IPS-18c (cell line): ENCODE data around the gene GGCT.
A peak's percentile ranks its signal among the peaks of the same experiment; 100 is the strongest.
"Not testable (repeated sequence)": the region's sequence is repeated elsewhere in the genome, so short reads cannot be mapped to it uniquely, and the experiment has no call there.

Experiments
- H3K4me3 ChIP-seq: 2 replicates; pipeline ENCODE4 v1.7.0; 2013; ENCODE audit warnings: low read depth, mild to moderate bottlenecking, low read length, moderate library complexity; ENCODE audit not compliant: insufficient read depth
- H3K9me3 ChIP-seq: one replicate; pipeline ENCODE4 v1.6.1; 2013; ENCODE audit warnings: mild to moderate bottlenecking, low read length, moderate library complexity; ENCODE audit not compliant: control insufficient read depth, insufficient read depth

Gene GGCT

DNA sequence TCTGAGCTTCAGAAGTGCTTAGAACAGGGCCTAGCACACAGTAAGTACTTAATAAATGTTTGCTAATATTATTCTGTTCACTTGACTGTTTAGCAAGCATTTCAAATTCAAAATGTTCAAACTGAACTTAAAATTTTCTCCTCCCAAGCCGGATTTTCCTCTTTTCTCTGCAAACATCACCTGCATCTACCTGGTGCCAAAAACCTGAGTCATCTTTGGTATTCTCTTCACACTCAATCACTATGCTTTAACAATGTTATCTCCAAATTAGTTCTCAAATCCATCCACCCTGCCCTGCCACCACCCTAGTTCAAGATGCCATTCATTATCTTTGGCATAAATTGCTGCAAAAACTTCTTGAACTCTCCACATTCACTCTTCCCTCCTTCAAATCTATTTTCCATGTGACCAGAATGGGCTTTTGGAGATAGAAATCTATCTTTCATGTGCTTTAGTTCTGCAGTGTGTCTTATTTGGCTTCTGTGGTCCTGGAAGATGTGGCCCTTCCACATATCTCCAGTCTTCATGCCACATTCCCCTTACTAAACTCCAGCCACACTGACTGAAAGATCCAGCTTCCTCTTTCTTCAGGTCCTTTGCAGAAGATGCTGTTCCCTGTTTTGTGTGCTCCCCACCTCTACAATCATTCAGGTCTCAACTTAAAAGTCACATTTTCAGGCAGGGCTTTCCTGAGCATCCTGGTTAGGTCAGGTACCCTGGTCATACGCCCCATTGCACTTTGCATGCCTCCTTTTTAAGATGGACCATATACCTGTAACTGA, 2.0 kb downstream of the GGCT start:
- Histone ChIP-seq H3K9me3 (peaks cover 2% of the 10 kb centered on the region), H3K4me3 (no peak overlapping the region)

DNA sequence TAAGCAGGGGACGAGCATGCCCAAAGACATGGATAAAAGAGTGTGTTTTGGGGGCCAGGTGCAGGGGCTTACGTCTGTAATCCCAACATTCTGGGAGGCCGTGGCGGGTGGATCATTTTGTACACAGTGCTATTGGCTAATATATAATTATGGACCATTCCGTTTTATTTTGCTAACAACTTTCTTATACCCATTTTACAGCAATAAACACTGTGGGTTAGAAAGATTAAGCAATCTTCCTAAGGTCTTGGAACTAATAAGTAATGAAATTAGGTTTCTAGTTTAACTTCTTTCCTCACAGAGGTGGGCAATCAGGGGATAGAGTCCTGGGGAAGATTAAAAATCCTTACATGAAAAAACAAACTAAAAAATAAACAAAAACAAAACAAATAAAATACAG, 3.4 kb downstream of the GGCT start:
- Histone ChIP-seq H3K9me3 (peaks cover under 1% of the 10 kb centered on the region), H3K4me3 (no peak overlapping the region)

DNA sequence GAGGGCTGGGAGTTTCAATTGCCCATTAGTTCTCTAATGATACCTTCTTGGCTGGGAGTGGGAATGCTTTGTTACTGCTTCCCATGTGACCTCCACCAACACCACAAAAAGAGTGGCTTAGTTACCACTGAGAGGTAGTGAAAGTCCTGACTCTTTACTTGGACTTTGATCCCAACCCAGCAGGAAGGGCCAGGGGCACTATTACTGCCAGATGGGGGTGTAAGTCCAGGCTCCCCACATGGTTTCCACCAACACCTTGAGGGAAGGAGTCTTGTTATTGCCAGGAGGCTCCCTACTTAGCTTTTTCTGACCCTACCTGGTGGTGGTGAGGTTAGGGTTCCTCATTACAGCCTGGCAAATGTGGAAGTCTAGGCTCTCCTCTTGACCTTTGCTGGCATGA, 11.4 kb downstream of the GGCT start:
- no peak overlapping the region for H3K4me3 ChIP-seq
- H3K9me3 ChIP-seq, result peaks cover 5% of the 10 kb centered on the region

DNA sequence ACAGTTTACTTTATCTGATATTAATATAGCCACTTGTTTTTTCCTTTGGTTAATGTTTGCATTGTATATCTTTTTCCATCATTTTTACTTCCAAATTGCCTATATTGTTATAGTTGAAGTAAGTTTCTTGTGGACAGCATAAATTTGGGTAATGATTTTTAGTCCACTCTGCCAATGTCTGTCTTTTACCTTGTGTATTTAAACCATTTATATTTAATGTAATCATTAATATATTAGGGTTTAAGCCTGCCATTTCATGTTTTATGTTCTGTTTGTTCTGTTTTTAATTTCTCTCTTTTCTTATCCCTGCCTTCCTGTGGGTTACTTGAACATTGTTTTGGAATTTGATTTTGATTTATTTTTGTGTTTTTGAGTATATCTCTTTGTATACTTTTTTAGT, 13.2 kb downstream of the GGCT start:
- peaks cover 5% of the 10 kb centered on the region for H3K9me3 ChIP-seq
- H3K4me3 ChIP-seq, result no peak overlapping the region

DNA sequence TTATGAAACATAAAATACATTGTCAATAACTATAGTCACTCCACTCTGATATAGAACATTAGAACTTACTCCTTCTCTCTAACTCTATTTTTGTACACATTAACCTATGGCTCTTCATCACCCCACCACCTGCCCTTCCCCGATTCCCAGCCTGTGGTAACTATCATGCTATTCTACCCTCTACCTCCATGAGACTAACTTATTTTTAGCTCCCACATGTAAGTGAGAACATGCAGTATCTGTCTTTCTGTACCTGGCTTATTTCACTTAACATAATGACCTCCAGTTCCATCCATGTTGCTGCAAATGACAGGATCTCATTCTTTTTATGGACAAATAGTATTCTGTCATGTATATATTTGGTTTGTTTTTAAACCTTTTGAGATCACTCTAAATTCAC, 17.3 kb downstream of the GGCT start:
- Histone ChIP-seq H3K9me3 (no peaks in the 10 kb centered on the region), H3K4me3 (no peak overlapping the region)

DNA sequence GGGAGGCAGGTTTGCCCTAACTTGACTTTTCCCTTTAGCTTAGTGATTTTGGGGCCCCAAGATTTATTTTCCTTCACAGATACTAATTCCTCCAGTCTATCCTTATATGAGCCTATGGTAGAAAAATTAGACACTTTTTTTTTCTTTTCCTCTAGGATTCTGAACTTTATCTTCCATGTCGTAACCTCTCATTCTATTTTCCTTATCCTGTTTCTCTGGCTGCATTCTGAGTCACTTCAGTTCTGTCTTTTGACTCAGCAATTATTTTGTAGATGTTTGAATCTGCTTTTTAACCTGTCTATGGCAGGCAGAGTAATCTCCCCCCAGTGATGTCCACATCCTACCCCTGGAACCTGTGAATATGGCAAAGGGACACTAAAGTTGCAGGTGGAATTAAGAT, 19.0 kb downstream of the GGCT start:
- Histone ChIP-seq H3K4me3 (no peak overlapping the region), H3K9me3 (peaks cover 2% of the 10 kb centered on the region)

DNA sequence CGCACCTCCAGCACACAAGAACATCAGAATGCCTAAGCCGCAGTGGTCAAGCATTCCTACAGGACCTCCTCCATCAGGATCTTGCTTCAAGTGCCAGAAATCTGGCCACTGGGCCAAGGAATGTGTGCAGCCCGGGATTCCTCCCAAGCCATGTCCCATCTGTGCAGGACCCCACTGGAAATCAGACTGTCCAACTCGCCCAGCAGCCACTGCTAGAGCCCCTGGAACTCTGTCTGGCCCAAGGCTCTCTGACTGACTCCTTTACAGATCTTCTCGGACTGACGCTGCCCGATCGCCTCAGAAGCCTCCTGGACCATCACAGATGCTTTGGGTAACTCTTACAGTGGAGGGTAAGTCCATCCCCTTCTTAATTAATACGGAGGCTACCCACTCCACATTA, 23.2 kb downstream of the GGCT start:
- H3K4me3 ChIP-seq, H3K9me3 ChIP-seq: not testable (repeated sequence)

DNA sequence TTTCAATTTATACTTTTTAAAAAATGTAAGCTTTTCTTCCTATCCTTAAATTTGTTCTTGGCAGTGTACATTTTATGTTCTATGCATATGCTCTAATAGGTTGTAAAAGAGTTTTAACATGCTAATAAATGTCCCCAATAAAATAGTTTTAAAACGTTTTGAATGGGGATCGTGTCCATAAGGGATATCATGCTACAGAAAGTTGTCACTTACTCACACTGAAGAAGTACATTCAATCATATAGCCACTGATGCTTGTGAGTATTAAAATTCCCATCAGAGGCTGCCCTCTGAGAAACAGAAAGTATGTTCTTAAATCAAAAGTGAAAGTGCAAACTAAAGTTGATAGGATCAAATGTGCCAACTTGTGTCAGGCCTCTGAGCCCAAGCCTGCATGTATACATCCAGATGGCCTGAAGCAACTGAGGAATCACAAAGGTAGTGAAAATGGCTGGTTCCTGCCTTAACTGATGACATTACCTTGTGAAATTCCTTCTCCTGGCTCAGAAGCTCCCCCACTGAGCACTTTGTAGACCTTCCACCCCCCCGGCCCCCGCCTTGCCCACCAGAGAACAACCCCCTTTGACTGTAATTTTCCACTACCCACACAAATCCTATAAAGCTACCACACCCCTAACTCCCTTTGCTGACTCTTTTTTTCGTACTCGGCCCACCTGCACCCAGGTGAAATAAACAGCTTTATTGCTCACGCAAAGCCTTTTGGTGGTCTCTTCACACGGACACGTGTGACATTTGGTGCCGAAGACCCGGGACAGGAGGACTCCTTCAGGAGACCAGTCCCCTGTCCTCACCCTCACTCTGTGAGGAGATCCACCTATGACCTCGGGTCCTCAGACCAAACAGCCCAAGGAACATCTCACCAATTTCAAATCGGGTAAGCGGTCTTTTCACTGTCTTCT, 25.2 kb downstream of the GGCT start:
- Histone ChIP-seq H3K4me3 (no peak overlapping the region; the same call in 1 of the 2 replicates), H3K9me3 (peaks cover 2% of the 10 kb centered on the region)

DNA sequence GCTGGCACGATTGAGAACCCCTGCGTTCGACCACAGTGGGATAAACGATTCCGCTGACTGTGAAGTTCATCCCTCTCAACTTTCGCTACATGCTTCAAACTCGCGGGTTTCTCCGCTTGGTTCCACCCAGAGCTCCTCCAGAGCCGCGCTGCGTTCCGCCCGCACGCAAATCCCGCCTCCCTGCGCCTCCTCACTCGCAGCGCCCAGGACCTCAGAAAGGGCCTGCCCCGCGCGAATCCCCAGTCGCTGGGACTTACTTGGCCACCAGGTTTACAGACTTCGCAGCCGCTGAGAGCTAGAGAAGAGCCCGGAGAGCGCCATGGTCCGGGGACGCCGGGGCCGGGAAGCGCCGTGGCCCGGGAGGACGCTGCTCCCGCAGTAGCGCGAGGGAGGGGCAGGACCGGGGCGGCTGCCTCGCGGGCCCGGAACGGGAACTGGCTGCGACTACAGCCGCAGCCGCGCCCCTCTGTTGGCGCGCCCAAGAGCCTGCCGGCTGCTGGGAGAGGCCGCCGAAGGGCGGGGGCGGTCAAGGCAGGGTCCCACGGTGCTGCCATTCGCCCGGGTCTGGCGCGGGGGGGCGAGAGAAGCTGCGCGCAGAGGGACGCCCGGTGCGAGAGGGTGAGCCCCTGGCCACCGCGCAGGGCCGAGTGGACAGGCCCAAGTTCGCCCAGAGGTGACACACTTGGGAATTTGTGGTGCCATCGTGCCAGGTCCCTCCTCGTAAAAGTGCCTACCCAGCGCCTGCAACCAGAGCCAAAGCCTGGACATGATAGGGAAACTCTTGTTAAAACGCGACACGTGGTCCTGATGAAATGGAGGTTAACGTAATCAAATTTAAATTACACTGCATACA, 26.1 kb downstream of the GGCT start, which contains the start of gene NOD1:
Gene NOD1, minus strand, starts transcription at position 436 of the 853 bp plus-strand sequence. CDS start 21,863 bp downstream, outside the sequence.
- peaks cover 2% of the 10 kb centered on the region for H3K9me3 ChIP-seq
- peak within 1 kb of the TSS; percentile 81 for H3K4me3 ChIP-seq

DNA sequence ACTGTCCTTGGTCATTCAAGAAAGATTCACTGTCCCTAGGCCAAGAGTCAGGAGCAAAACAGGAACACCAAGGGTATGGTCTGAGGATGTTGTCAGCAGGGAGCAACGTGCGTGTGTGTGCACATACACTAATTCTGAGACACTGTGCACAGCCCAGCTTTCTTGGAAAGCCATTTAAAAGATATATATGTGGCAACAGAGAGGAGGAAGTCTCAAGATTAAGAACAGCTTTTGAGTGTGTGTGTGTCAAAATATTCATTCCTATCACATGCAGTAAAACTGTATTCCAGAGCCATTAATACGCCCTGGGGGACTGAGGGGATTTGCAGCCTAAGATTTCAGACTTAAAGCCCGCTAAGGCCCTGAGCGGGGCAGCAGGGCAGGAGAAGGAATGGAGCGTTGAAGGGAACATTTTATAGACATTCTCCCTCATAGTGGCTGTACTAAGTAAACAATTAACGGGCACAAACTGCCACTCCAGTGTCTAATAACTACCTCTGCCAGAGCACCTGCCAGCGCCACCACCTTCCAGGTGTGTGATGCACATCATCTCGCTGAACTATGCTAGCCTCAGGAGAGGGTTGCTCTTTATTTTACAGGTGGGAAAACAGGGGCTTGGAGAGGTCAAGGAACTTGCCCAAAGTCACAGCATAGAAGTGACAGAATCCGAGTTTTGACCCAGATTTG, 28.0 kb downstream of the GGCT start:
- peaks cover 2% of the 10 kb centered on the region for H3K9me3 ChIP-seq
- no peak overlapping the region for H3K4me3 ChIP-seq

DNA sequence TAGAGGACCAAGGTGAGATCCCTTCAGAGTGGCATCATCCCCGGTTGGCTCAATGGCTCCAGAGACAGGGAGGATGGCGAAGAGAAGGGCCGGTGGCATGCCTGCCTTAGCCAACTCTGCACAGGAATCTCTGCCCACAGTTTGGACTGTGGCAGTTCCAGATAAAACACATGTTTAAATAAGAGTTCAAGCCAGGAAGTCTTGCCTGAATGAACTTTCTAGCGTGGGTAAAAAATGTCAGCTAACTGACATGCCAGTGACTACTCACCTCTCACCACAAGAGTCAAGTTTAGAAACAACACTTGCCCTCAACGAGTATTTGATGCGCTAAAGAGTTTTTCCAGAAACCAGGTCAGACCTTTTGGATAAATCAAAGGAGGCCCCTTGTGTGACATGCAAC, 29.0 kb downstream of the GGCT start:
- H3K4me3 ChIP-seq, result no peak overlapping the region
- H3K9me3 ChIP-seq, result peaks cover 1% of the 10 kb centered on the region

DNA sequence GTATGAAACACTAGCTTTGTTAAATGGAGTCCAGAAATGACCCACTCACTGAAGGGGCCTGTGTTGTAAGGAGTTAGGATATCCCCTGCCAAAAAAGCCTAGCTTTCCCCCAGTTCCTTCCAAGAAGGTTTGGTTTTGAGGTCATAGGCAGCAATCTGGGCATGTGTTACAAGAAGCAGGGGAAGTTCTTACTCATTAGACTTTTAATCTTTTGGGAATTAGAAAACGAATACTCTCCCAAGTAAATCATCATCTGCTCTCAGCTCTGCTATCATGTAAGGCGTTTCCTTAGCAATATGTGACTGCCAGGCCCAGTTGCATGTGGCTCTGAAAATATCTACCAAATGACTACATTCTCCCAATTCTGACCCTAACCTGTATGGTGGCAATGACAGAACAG, 29.7 kb downstream of the GGCT start:
- H3K4me3 ChIP-seq, result no peak overlapping the region

DNA sequence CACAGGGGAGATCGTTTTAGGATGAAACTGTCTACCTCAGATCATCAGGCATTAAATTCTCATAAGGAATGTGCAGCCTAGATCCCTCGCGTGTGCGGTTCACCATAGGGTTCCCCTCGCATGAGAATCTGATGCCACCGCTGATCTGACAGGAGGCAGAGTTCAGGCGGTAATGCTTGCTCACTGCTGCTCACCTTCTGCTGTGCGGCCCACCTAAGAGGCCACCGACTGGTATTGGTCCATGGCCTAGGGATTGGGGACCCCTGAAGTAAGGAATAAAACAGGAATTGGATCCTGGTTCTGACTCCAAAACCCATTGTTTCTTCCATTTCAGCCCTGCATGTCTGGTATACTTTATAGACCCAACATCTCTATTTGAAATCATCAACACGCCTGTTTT, 30.1 kb downstream of the GGCT start:
- Histone ChIP-seq H3K9me3 (peaks cover 2% of the 10 kb centered on the region), H3K4me3 (no peak overlapping the region)

More for the DNA sequence above, 29.7 kb downstream of the GGCT start:
- peaks cover 2% of the 10 kb centered on the region for H3K9me3 ChIP-seq

DNA sequence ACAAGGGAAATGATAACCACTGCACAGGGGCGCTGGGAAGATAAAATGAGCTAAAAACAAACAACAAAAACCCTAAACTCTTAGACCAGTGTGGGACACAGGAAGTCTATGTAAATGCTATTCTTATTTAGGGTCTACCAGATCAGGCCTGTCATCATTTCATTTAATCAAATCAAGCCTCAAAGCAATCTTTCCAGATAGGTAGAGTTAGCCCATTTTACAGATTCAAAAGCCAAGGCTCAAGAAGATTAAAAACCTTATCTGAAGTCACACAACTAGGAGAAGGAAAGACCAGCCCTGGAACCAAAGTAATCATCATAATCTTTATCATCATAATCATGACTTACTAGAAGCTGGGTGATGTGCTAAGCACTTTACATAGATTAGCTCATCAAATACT, 30.7 kb downstream of the GGCT start:
- Histone ChIP-seq H3K4me3 (no peak overlapping the region), H3K9me3 (peaks cover 2% of the 10 kb centered on the region)

DNA sequence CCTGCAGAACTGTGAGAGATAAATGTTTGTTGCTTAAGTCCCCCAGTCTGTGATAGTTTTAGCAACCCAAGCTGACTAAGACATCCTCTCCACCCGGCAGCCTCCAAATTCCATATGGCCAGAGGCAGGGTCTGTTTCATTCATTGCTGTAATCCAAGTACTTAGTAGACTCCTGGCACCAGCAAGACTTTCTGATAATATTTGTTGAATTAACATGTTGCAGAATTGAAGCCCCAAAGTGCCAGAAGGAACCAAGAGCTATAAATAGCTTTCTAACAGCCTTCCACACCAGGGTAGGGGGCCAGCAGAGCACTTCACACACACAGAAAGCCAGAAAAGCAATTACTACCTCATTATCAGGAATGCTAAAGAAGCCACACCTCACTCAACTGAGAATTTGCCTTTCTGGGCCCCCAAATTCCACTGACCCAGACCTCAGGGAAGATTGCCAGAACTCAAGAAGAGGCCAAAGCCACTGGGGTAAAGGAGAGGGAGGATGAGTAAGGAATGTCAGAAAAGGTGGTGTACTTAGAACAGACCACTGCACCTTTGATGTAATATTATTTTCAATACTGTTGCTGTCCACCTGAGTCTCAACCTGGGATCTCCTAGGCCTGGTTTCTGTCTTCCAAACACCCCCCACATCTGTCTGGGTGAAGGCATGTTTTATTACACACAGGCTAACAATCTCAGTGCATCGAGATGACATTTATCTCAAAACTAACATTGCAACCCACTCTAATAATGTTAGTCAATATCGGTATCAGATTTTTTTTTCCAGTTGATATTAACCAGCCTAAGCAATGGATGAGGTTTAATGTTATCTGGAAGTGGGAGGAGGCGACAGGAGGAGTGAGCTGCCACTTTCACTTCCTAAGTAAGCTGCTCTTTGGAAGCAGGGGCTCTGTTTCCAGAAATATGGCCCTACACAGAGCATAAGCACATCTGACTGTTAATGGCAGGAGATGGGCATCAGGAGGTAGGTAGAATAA, 31.5 kb downstream of the GGCT start:
- H3K9me3 ChIP-seq, result peaks cover 2% of the 10 kb centered on the region
- no peak overlapping the region for H3K4me3 ChIP-seq
